HEK293 (cell line): ENCODE results near the gene NPW.

Experiments used
- GLI4 ChIP-seq: fragments of 450-650 bp; formaldehyde crosslinking; IDR thresholded peaks from 2 replicates; pipeline ENCODE4 v1.5.1; 2016; ENCODE audit warnings: missing biosample characterization, missing genetic modification characterization
- HOXC10 ChIP-seq: sonication (generic); formaldehyde crosslinking; IDR thresholded peaks from 2 replicates; pipeline ENCODE4 v1.8.1; 2023; ENCODE audit warnings: mild to moderate bottlenecking, missing genetic modification reagents
- OSR2 ChIP-seq: fragments of 450-650 bp; formaldehyde crosslinking; IDR thresholded peaks from 2 replicates; pipeline ENCODE4 v1.5.1; 2016; ENCODE audit warnings: missing biosample characterization, missing genetic modification characterization
- OVOL3 ChIP-seq: fragments of 450-650 bp; formaldehyde crosslinking; IDR thresholded peaks from 2 replicates; pipeline ENCODE4 v1.5.1; 2016; ENCODE audit warnings: missing biosample characterization, missing genetic modification characterization
- TRIM28 ChIP-seq: IDR thresholded peaks from 2 replicates; pipeline ENCODE4 v1.6.1; 2011; ENCODE audit warnings: low read length, control low read depth, borderline replicate concordance
- YY1 ChIP-seq: fragments of 450-650 bp; formaldehyde crosslinking; IDR thresholded peaks from 2 replicates; pipeline ENCODE4 v1.5.1; 2018; ENCODE audit warnings: missing biosample characterization, missing genetic modification characterization
- YY2 ChIP-seq: fragments of 450-650 bp; formaldehyde crosslinking; IDR thresholded peaks from 2 replicates; pipeline ENCODE4 v1.5.1; 2016; ENCODE audit warnings: missing biosample characterization, missing genetic modification characterization
- ZBTB1 ChIP-seq: fragments of 450-650 bp; formaldehyde crosslinking; IDR thresholded peaks from 2 replicates; pipeline ENCODE4 v1.5.1; 2016; ENCODE audit warnings: missing biosample characterization, missing genetic modification characterization
- ZBTB20 ChIP-seq: fragments of 450-650 bp; formaldehyde crosslinking; IDR thresholded peaks from 2 replicates; pipeline ENCODE4 v1.5.1; 2016; ENCODE audit warnings: missing biosample characterization, missing genetic modification characterization
- ZNF112 ChIP-seq: fragments of 450-650 bp; formaldehyde crosslinking; IDR thresholded peaks from 2 replicates; pipeline ENCODE4 v1.5.0; 2017; ENCODE audit warnings: missing biosample characterization, missing genetic modification characterization
- ZNF133 ChIP-seq: fragments of 450-650 bp; formaldehyde crosslinking; IDR thresholded peaks from 2 replicates; pipeline ENCODE4 v1.5.1; 2016; ENCODE audit warnings: missing biosample characterization, missing genetic modification characterization
- ZNF138 ChIP-seq: fragments of 450-650 bp; formaldehyde crosslinking; IDR thresholded peaks from 2 replicates; pipeline ENCODE4 v1.5.1; 2016; ENCODE audit warnings: missing biosample characterization, missing genetic modification characterization, borderline replicate concordance
- ZNF148 ChIP-seq: fragments of 450-650 bp; formaldehyde crosslinking; IDR thresholded peaks from 2 replicates; pipeline ENCODE4 v1.5.0; 2017; ENCODE audit warnings: missing biosample characterization, missing genetic modification characterization, borderline replicate concordance
- ZNF175 ChIP-seq: fragments of 450-650 bp; formaldehyde crosslinking; IDR thresholded peaks from 2 replicates; pipeline ENCODE4 v1.5.1; 2016; ENCODE audit warnings: missing biosample characterization, missing genetic modification characterization
- ZNF19 ChIP-seq: fragments of 450-650 bp; formaldehyde crosslinking; IDR thresholded peaks from 2 replicates; pipeline ENCODE4; 2016; ENCODE audit warnings: missing biosample characterization, missing genetic modification characterization, low read depth
- ZNF221 ChIP-seq: fragments of 450-650 bp; formaldehyde crosslinking; IDR thresholded peaks from 2 replicates; pipeline ENCODE4 v1.5.1; 2017; ENCODE audit warnings: missing biosample characterization, missing genetic modification characterization, borderline replicate concordance
- ZNF274 ChIP-seq, 2 experiments: fragments of 200-500 bp in 1 of 2; fragments of 450-650 bp in 1 of 2; sonication (Bioruptor generic) in 1 of 2; formaldehyde crosslinking in 1 of 2; IDR thresholded peaks; 2 replicates each; pipeline versions ENCODE4 v1.5.1 to v1.6.1; 2014 to 2016; ENCODE audit warnings: borderline replicate concordance in 1 of 2, inconsistent platforms in 1 of 2, low read length in 1 of 2, missing biosample characterization in 1 of 2, missing genetic modification characterization in 1 of 2
- ZNF280D ChIP-seq: fragments of 450-650 bp; formaldehyde crosslinking; IDR thresholded peaks from 2 replicates; pipeline ENCODE4 v1.5.1; 2016; ENCODE audit warnings: missing biosample characterization, missing genetic modification characterization
- ZNF311 ChIP-seq: fragments of 450-650 bp; formaldehyde crosslinking; IDR thresholded peaks from 2 replicates; pipeline ENCODE4 v1.5.1; 2017; ENCODE audit warnings: missing biosample characterization, missing genetic modification characterization, borderline replicate concordance
- ZNF324 ChIP-seq: fragments of 450-650 bp; formaldehyde crosslinking; IDR thresholded peaks from 2 replicates; pipeline ENCODE4 v1.5.1; 2016; ENCODE audit warnings: missing biosample characterization, missing genetic modification characterization
- ZNF335 ChIP-seq: fragments of 450-650 bp; formaldehyde crosslinking; conservative IDR thresholded peaks from 2 replicates; pipeline ENCODE4 v1.5.1; 2016; ENCODE audit warnings: missing biosample characterization, missing genetic modification characterization
- ZNF350 ChIP-seq: fragments of 450-650 bp; formaldehyde crosslinking; IDR thresholded peaks from 2 replicates; pipeline ENCODE4 v1.5.0; 2017; ENCODE audit warnings: missing biosample characterization, mild to moderate bottlenecking, missing genetic modification characterization
- ZNF473 ChIP-seq: fragments of 450-650 bp; formaldehyde crosslinking; IDR thresholded peaks from 2 replicates; pipeline ENCODE4 v1.5.1; 2017; ENCODE audit warnings: missing biosample characterization, missing genetic modification characterization
- ZNF48 ChIP-seq: fragments of 450-650 bp; formaldehyde crosslinking; IDR thresholded peaks from 2 replicates; pipeline ENCODE4 v1.5.1; 2016; ENCODE audit warnings: missing biosample characterization, missing genetic modification characterization
- ZNF544 ChIP-seq: fragments of 450-650 bp; formaldehyde crosslinking; IDR thresholded peaks from 2 replicates; pipeline ENCODE4 v1.5.0; 2017; ENCODE audit warnings: missing biosample characterization, missing genetic modification characterization
- ZNF561 ChIP-seq: fragments of 450-650 bp; IDR thresholded peaks from 2 replicates; pipeline ENCODE4 v1.5.1; 2018; ENCODE audit warnings: missing biosample characterization, missing genetic modification characterization, borderline replicate concordance
- ZNF596 ChIP-seq: fragments of 450-650 bp; IDR thresholded peaks from 2 replicates; pipeline ENCODE4 v1.5.0; 2018; ENCODE audit warnings: missing biosample characterization, mild to moderate bottlenecking, missing genetic modification characterization, moderate library complexity
- ZNF623 ChIP-seq: fragments of 450-650 bp; formaldehyde crosslinking; IDR thresholded peaks from 2 replicates; pipeline ENCODE4 v1.5.1; 2016; ENCODE audit warnings: missing biosample characterization, missing genetic modification characterization
- ZNF624 ChIP-seq: fragments of 450-650 bp; formaldehyde crosslinking; IDR thresholded peaks from 2 replicates; pipeline ENCODE4 v1.5.1; 2017; ENCODE audit warnings: missing biosample characterization, missing genetic modification characterization
- ZNF658 ChIP-seq: fragments of 450-650 bp; formaldehyde crosslinking; IDR thresholded peaks from 2 replicates; pipeline ENCODE4; 2016; ENCODE audit warnings: missing biosample characterization, missing genetic modification characterization
- ZNF664 ChIP-seq: fragments of 450-650 bp; formaldehyde crosslinking; IDR thresholded peaks from 2 replicates; pipeline ENCODE4 v1.5.1; 2016; ENCODE audit warnings: missing biosample characterization, missing genetic modification characterization
- ZNF707 ChIP-seq: fragments of 450-650 bp; formaldehyde crosslinking; IDR thresholded peaks from 2 replicates; pipeline ENCODE4 v1.5.1; 2016; ENCODE audit warnings: missing biosample characterization, missing genetic modification characterization
- ZNF76 ChIP-seq: fragments of 450-650 bp; formaldehyde crosslinking; IDR thresholded peaks from 2 replicates; pipeline ENCODE4; 2016; ENCODE audit warnings: low read depth, missing biosample characterization, missing genetic modification characterization, borderline replicate concordance
- ZNF768 ChIP-seq: fragments of 450-650 bp; formaldehyde crosslinking; IDR thresholded peaks from 2 replicates; pipeline ENCODE4 v1.5.1; 2018; ENCODE audit warnings: missing biosample characterization, mild to moderate bottlenecking, missing genetic modification characterization
- ZNF792 ChIP-seq: fragments of 450-650 bp; formaldehyde crosslinking; IDR thresholded peaks from 2 replicates; pipeline ENCODE4 v1.5.1; 2016; ENCODE audit warnings: missing biosample characterization, missing genetic modification characterization
- ZSCAN4 ChIP-seq: fragments of 450-650 bp; formaldehyde crosslinking; IDR thresholded peaks from 2 replicates; pipeline ENCODE4 v1.5.1; 2017; ENCODE audit warnings: missing biosample characterization, missing genetic modification characterization

Gene NPW

GRCh38 chr16:2023092-2024031 is 3.8 kb downstream of the NPW start (continued):
- TF ChIP-seq ZNF280D (tag by site-specific recombination) (no peak), YY1 (tag by site-specific recombination) (peak; percentile 31; the same call in 1 of the 2 replicates), TRIM28 (no peak), ZNF48 (tag by site-specific recombination) (no peak), ZNF596 (tag by site-specific recombination) (no peak), ZNF19 (tag by site-specific recombination) (no peak), ZBTB20 (tag by site-specific recombination) (peak; percentile 76), ZNF664 (tag by site-specific recombination) (no peak), ZNF148 (tag by site-specific recombination) (no peak), OVOL3 (tag by site-specific recombination) (no peak), ZNF112 (tag by site-specific recombination) (no peak), ZNF623 (tag by site-specific recombination) (no peak), HOXC10 (CRISPR knock-in tag) (no peak), ZNF473 (no peak), ZSCAN4 (tag by site-specific recombination) (no peak; the same call in 1 of the 2 replicates), ZNF658 (tag by site-specific recombination) (no peak), ZNF624 (tag by site-specific recombination) (no peak), ZNF221 (tag by site-specific recombination) (no peak), ZNF175 (no peak), ZNF324 (peak; percentile 27; the same call in 1 of the 2 replicates), ZBTB1 (tag by site-specific recombination) (no peak), ZNF768 (tag by site-specific recombination) (no peak), ZNF561 (tag by site-specific recombination) (no peak; the same call in 1 of the 2 replicates), ZNF133 (tag by site-specific recombination) (no peak), ZNF707 (no peak), ZNF792 (tag by site-specific recombination) (no peak), ZNF76 (tag by site-specific recombination) (no peak), ZNF274 (IDR thresholded peaks at IDR 0.05; ENCODE audit: low read length) (no peak), ZNF274 (tag by site-specific recombination; IDR thresholded peaks at IDR 0.05; ENCODE audit: borderline replicate concordance) (no peak), GLI4 (no peak), ZNF138 (no peak), ZNF311 (tag by site-specific recombination) (no peak), OSR2 (peak; percentile 85), ZNF350 (tag by site-specific recombination) (no peak), YY2 (tag by site-specific recombination) (no peak), ZNF335 (tag by site-specific recombination) (peak; percentile 98), ZNF544 (no peak)
